ENCODE results near the gene RERG.
"Not testable (repeated sequence)": the region's sequence is repeated elsewhere in the genome, so short reads cannot be mapped to it uniquely, and the experiment has no call there.

RERG gene

GRCh38 chr12:15220915-15221885, at the start of gene RERG:
TSS of gene RERG (minus strand) at chr12:15221417. CDS start at chr12:15217489, 3,928 bp downstream.
- peak; percentile 56 for DNase-seq

- DNase-seq = no peak
These were observed 49.4 kb upstream of the RERG start for GRCh38 chr12:15270591-15270990.

GRCh38 chr12:15268927-15269552, 47.8 kb upstream of the RERG start:
- DNase-seq = peak; percentile 70

DNA sequence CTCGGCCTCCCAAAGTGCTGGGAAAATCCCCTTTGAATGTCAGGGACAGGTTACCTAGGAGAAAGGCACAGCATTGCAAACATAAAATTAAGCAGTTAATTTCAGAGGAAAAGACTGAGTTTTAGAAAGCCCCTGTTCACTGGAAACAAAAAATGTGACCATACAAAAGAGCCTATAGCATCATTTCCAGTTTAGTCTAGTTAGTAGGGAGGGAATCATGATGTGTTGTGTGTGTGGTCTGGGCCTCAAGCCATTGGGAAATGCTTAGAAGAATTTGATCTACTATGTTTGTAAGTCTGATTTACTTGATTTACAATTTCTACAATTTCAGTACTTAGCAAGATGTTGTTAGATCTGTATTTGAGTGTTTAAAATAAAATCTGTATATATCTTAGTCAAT, 47.1 kb upstream of the RERG start:
- DNase-seq = no peak

GRCh38 chr12:15265875-15266274, 44.7 kb upstream of the RERG start:
- no peak for DNase-seq

DNA sequence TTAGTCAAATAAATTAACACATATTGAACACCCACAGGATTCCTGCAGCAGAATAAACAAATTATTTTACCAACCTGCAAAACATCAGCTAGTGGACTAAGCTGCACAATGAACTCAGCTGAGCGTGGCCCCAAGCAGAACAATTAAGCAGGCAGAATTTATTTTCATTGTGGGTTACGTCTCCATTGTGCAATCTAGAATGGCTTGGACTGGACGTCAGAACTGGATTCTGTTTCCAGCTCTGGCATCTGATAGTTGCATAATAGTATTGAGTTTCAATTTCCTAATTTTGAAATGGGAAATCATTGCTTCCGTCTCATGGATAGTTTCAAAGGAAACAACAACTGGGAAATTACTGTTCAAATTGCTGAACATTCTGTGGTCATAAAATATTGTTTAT, 35.5 kb upstream of the RERG start:
- no peak for DNase-seq

DNA sequence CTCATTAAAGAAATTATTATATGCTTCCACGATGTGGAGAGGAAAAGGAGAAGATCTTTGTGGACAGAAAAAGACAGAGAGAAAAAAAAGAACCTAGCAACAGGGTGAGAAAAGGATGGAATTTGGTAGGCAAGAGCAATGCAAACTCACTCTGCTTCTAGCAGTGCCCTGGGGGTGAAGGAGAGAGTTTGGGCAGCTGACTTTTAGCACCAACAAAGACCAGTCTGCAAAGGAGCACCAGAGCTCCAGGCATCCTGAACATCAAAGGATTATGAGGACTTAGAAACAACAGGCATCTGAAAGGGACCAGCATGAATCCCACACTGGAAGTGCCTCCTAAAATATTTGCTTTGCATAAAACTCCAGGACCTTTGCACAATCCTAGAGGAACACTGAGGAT, 32.8 kb upstream of the RERG start:
- no peak for DNase-seq

DNA sequence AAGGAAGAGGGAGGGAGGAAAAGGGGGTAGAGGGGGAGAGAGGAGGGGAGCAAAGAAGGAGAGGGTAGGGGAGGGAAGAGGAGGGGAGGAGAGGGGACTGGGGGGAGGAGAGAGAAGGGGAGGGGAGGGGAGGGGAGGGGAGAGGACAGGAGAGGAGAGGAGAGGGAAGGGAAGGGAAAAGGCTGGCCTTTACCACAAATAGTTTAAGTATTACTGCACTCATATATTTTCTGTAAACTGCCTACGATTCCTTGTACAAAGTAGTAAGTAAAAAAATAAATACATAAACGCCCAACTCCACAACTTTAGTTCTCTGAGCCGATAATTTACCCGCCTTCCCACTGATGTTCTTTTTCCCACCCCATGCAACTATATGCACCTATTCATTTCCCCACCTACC, 23.7 kb upstream of the RERG start:
- DNase-seq = no peak

DNA sequence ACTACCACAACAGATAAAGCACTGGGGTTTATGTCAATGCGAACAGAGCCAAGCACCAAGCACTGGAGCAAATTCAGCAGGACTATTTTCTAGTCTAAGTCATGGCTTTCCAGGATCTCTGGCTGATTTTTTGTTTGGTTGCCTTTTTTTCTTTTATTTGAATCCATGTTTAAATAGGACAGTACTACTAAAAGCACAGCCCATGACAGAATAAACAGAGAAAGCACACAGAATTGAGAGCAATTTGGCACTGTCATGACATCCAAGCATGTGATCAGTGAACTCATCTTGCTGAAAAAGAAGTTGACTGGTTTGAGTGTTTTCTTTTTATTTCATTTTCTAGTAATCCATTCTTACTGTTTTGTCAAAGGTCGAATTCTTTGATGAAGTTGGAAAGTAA, 23.1 kb upstream of the RERG start:
- no peak for DNase-seq

- no peak for DNase-seq
These were observed 21.9 kb upstream of the RERG start for GRCh38 chr12:15243102-15243501.

GRCh38 chr12:15240898-15241297, 19.7 kb upstream of the RERG start:
- DNase-seq = no peak

- DNase-seq = no peak
These were observed 13.3 kb upstream of the RERG start for GRCh38 chr12:15234508-15234907.

DNA sequence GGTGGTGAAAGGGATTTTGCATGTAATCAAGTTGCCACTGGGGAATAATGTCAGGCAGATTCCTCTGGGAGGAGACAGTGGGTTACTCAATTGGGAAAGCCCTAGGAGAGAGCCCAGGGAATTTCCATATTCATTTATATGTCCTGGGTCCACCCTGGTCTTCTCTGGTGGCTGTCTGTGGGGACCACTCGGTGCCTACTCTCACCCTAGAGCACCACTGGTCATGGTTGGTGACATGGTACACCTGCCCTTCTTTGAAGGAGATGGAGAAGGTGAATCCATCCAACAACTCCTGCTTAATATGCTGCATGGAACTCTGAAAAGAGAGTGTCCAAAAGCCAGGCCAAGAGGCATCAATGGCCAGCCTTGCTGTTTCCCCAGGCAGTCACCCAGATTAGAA, 12.8 kb upstream of the RERG start:
- no peak for DNase-seq

DNA sequence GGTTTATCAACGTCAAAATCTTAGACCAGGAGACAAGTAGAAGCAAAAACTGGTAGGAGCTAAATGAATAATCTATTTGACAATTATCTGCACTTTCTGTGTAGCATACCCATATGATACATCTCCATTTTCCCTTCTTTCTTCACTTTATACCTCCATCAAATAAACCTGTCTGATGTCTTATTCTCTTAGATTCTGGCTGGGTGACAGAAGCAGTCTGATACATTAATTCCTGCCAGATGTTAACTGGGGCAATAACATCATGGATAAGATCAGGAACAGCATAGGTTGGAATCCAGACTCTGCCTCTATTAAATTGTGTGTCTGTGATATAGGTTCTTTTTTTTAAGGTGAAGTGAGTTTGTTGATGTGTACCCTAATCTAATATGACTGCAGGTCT, 11.7 kb upstream of the RERG start:
- no peak for DNase-seq

GRCh38 chr12:15231493-15231892, 10.3 kb upstream of the RERG start:
- DNase-seq = no peak

- DNase-seq = no peak
These were observed 9.5 kb upstream of the RERG start for GRCh38 chr12:15230751-15231150.

DNA sequence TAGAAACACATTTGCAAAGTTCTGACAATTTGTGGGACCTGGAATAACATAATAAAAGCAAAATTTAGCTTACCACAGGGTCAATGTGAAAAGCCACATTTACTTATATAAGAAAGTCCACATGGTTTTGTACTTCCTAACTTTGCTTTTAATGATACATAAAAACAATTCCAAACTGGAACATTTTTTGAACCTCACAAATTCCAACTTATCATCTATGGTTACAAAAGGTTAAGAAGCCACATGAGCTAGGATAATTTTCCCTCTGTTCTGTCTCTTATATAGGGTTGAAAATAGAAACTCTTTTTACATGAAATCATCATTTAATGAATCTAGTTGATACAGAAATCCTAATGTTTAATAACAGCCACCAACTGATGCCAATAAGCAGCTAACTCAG, 8.9 kb upstream of the RERG start:
- DNase-seq = no peak

GRCh38 chr12:15227004-15227679, 5.9 kb upstream of the RERG start:
- no peak for DNase-seq

- not testable (repeated sequence) for DNase-seq
These were observed 4.6 kb upstream of the RERG start for GRCh38 chr12:15225863-15226218.

DNA sequence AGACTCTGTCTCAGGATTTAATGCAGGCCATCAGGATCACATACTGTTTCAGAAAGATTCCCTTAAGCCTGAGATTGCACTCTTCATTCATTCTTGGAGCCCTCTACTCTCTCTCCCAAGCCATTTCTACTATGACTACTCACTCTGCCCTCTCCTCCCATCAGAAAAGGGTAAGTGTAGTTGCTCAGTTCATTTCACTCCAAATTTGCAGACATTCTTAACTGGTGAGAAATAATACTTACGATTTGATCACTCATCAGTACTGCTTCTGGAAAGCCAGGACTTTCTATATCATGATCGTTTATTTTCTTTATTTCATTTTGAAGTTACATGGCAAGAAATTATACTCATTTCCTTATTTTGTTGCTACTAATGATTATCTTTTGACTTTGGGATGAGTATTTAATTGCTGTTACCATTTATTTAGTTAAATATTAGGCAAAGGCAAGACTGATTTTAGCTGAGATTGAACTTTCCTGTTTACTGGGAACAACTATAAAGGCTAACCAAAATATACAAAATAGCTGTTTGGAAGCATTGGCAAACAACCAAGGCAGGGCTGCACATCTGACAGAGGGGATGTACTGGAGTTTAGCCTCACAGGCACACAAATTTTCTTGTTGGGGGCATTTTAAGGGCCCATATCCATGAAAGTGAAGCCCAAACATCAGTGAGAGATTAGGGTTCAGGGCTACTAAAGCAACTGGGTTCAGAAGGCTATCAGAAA, 4.1 kb upstream of the RERG start:
- DNase-seq = no peak

DNA sequence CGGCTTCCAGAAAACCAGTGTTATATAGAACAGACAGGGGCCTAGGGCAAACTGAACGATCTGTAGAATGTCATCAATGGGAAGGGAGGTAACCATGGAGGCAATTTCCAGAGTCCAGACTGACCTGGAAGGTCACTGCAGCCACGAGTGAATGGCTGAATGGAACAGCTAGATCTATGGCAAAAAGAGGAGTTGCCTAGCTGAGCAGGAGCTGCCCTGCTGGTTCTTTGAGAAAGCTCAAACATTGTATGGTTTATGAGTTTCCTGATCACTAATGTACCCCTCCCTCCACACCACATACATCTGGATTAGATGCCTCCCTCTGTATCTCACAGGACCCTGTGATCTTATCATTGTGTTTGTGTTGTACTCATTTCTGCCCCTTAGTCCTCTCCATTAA, 1.0 kb upstream of the RERG start:
- no peak for DNase-seq

- no peak for DNase-seq
These were observed 766 bp downstream of the RERG start for GRCh38 chr12:15220451-15220850.

DNA sequence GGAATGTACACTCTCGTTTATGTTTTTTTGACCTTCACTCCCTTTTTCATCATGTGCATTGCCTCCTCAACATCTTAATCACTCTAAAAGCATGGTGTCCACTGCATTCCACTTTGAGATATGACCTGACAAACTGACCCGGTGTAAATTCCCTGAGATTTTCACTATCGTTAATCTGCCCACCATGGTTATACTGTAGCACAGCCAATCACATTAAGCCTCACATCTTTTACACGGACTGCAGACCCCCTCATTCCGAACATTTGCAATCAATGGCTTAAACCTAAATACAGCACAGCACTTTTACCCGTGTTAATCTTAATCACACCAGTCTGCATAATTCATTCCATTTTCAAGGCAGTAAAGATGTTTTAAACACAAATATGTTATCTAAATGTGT, 2.4 kb downstream of the RERG start:
- DNase-seq = no peak
